ENCODE measurements around the gene ANKS1B. TPM values are rescaled to one million over a fixed set of nuclear protein-coding genes. Genes with fewer than 3 reads are reported as not detected.

ANKS1B gene
- total and polyA plus RNA-seq, 7 donors = 0.46 to 7.4 (median 3.6) TPM

DNA sequence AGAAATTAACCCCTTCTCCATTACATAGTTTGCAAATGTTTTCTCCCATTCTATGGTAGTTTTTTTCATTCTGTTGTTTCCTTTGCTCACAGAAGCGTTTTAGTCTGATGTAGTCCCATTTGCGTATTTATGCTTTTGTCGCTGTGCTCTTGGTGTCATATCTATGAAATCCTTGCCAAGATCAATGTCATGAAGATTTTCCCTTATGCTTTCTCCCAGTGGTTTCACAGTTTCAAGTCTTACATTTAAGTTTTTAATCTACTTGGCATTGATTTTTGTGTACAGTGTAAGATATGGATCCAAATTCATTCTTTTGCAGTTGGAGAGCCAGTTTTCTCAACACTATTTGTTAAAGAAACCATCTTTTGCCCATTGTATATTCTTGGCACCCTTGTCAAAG is 982.0 kb downstream of the ANKS1B start:
- no peaks in the 10 kb centered on the region for H3K27me3 ChIP-seq (ENCODE audit: insufficient read depth in 3 of 3, low read length in 2 of 3)
- TF ChIP-seq, protein P1, sequence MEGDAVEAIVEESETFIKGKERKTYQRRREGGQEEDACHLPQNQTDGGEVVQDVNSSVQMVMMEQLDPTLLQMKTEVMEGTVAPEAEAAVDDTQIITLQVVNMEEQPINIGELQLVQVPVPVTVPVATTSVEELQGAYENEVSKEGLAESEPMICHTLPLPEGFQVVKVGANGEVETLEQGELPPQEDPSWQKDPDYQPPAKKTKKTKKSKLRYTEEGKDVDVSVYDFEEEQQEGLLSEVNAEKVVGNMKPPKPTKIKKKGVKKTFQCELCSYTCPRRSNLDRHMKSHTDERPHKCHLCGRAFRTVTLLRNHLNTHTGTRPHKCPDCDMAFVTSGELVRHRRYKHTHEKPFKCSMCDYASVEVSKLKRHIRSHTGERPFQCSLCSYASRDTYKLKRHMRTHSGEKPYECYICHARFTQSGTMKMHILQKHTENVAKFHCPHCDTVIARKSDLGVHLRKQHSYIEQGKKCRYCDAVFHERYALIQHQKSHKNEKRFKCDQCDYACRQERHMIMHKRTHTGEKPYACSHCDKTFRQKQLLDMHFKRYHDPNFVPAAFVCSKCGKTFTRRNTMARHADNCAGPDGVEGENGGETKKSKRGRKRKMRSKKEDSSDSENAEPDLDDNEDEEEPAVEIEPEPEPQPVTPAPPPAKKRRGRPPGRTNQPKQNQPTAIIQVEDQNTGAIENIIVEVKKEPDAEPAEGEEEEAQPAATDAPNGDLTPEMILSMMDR (IDR thresholded peaks at IDR 0.05) = no peak
- H3K4me1 ChIP-seq = peaks cover 4% of the 10 kb centered on the region
- intact Hi-C loops (cut with DNase I) = loop anchor here in 1 of 2 donors (10.0 kb wide), 1 partner anchor 298 kb away; no protein-coding TSS in a partner anchor
- no peak for DNase-seq
- no peaks in the 10 kb centered on the region for H3K36me3 ChIP-seq (ENCODE audit: insufficient read depth in 1 of 2, low read depth in 1 of 2)
- no peak overlapping the region for H3K27ac ChIP-seq
- H3K9me3 ChIP-seq = no peaks in the 10 kb centered on the region
- 96 to 98% (median 97%) methylated on average over 3 of the region's 3 CpGs for WGBS, 3 donors
- H3K4me3 ChIP-seq = no peak overlapping the region
- no peak for ATAC-seq

DNA sequence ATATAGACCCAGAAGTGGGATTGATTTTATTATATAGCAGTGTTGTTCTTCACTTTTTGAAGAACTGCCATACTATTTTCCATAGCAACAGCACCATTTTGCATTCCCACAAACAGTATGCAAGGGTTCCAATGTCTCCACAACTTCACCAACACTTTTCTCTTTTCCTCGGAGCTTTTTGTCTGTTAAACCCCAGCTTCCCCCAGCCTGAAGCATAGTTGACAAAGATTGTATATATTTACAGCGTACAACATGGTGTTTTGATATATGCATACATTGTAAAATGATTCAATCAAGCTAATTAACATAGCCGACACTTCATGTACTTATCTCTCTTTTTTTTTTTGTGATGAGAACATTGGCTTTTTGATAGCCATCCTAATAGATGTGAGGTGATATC is 982.6 kb downstream of the ANKS1B start:
- Histone ChIP-seq H3K4me3 (no peak overlapping the region), H3K27me3 (ENCODE audit: insufficient read depth in 3 of 3, low read length in 2 of 3) (no peaks in the 10 kb centered on the region), H3K9me3 (no peaks in the 10 kb centered on the region), H3K4me1 (peaks cover 4% of the 10 kb centered on the region), H3K27ac (no peak overlapping the region), H3K36me3 (ENCODE audit: insufficient read depth in 1 of 2, low read depth in 1 of 2) (no peaks in the 10 kb centered on the region)
- WGBS, 3 donors = 89 to 96% (median 93%) methylated on average over 3 of the region's 3 CpGs
- intact Hi-C loops (cut with DNase I) = loop anchor here in 1 of 2 donors (10.0 kb wide), 1 partner anchor 297 kb away; no protein-coding TSS in a partner anchor
- ATAC-seq (no peak), DNase-seq (no peak)
- TF ChIP-seq, protein P1 (IDR thresholded peaks at IDR 0.05) = no peak

DNA sequence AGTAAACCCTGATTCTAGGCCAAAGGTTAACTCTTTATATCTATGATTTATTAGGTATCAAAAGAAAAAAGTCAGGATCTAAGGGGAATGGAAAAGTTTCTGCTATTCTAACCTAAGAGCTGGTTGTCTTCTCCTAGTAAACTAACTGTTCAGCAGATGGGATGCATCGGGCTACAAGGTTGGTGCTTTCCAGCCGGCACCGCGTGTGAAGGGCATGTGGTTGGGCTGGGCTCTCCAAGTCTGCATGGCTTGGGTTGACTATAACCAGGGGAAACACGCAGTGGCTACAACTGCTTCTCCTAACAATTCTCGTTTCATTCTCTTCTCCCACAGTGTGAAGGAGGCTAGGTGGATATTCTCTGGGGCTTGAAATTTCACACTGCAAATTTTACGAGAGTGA is 985.2 kb downstream of the ANKS1B start:
- Histone ChIP-seq H3K36me3 (ENCODE audit: insufficient read depth in 1 of 2, low read depth in 1 of 2) (no peaks in the 10 kb centered on the region), H3K27me3 (ENCODE audit: insufficient read depth in 3 of 3, low read length in 2 of 3) (no peaks in the 10 kb centered on the region), H3K27ac (no peak overlapping the region), H3K9me3 (no peaks in the 10 kb centered on the region), H3K4me3 (no peak overlapping the region), H3K4me1 (peaks cover 4% of the 10 kb centered on the region)
- TF ChIP-seq, protein P1 (IDR thresholded peaks at IDR 0.05) = no peak
- ATAC-seq (no peak), DNase-seq (no peak)
- intact Hi-C loops (cut with DNase I) = loop anchor here (2.0 to 5.0 kb wide), 2 partner anchors 301 to 432 kb away; no protein-coding TSS in a partner anchor
- WGBS, 3 donors = 36 to 45% (median 39%) methylated on average over 7 of the region's 7 CpGs

DNA sequence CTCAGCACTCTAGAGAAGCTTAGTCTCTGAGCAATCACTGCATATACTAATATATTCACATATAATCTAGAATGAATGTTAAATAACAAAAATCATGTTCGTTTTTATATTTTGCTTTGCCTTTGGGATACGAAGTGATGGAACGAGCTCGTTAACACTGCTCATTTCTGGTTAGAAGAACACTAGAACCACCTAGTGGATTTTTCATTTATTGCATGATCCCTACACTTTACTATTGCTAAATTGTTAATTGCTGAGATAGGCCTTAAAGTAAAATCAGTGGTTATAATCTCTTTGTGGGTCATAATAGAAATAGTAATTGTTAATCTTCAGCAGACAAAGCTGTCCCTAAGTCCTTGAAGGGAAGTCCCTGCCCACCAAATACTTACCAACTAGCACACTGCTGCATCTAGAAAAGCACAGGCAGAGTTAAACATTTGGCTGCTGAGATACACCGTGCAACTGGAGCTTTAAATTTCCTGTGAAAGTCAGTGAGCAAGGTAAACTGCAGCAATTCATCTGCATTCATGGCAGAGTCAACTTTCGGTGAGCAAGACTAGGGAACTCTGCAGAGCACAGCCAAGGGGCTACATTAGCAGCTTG is 985.9 kb downstream of the ANKS1B start:
- intact Hi-C loops (cut with DNase I) = loop anchor here (2.0 to 5.0 kb wide), 2 partner anchors 300 to 431 kb away; no protein-coding TSS in a partner anchor
- H3K27ac ChIP-seq = no peak overlapping the region
- no peaks in the 10 kb centered on the region for H3K36me3 ChIP-seq (ENCODE audit: insufficient read depth in 1 of 2, low read depth in 1 of 2)
- no peaks in the 10 kb centered on the region for H3K9me3 ChIP-seq
- H3K4me1 ChIP-seq = peaks cover 4% of the 10 kb centered on the region
- no peaks in the 10 kb centered on the region for H3K27me3 ChIP-seq (ENCODE audit: insufficient read depth in 3 of 3, low read length in 2 of 3)
- peak; percentile 64 to 89 (median 78) for ATAC-seq
- DNase-seq = no peak
- no peak overlapping the region for H3K4me3 ChIP-seq
- TF ChIP-seq, protein P1 (IDR thresholded peaks at IDR 0.05) = peak; percentile 75
- WGBS, 3 donors = 9 to 20% (median 11%) methylated on average over 6 of the region's 6 CpGs
